ENCODE measurements around the gene POU2F2.

The POU2F2 gene

DNA sequence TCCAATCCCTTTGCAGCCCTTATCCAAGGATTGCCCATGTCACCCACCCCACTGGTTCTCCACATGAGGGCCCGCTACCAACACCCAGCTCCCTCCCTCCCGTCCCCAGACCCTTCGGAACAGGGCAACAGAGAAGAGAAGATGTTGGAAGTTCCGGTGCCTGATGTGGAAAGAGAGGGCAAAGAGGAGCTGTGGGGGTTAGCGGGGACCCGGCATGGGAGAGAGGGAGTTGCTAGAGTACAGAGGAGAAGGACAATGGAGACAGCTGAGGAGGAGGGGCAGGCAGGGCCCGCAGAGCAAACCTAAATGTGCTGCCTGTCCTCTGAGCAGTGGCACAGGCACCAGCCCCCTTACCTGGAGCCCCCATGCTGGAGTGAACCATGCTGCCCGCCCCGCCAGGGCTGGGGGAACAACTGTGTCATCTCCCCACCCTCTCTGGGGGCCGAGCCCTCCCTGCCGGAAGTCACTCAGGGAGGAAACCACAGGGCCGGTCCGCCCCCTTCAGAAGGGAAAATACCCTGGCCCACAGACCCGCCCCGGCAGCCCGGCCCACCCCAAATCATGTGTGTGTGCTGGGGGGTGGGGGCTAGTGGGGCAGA lies at the start of gene POU2F2:
POU2F2 (minus strand) TSS at position 417 of the 599 bp plus-strand sequence; CDS start at position 382, 35 bp downstream.
- peak; percentile 71 to 86 for DNase-seq (ENCODE audit: low read depth in 1 of 2, low spot score in 1 of 2)

DNA sequence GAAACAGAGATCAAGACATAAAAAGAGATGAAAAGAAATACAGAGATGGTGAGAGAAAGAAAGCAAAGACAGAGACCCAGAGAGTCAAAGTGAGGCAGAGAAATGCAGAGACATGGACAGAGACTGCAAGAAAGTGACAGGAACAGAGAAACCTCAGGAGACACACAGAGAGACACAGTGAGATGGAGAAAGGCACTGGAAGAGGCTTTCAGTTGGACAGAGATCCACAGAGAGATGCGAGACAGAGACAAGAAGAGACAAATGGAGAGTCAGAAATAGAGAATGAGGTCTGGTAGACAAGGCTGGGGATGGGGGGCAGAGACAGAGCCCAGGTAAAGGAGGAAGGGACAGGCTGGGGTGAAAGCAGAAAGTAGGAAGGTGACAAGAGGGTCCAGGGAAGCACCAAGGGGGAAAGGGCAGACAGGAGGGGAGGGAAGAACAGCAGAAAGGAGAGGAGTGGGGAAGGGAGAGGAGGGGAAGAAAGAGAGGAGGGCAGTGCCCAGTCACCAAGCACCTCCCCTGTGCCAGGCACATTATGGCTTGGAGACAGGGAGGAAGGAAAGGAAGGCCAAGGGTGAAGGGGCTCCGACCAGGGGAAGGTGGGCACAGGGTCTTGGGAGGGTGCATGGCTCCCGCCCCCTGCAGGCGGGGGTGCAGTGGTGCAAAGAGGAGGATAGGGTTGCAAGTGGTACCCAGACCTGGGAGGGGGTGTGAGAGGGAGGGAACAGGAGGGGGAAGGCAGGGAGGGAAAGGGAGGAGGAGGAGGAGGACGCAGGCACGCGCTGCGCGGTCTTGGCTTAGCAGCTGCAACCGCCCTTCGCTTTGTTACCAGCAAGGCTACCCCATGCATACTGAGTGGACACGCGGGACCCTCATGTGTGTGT lies 46.8 kb upstream of the POU2F2 start:
- no peak for DNase-seq (ENCODE audit: low read depth in 1 of 2, low spot score in 1 of 2)

DNA sequence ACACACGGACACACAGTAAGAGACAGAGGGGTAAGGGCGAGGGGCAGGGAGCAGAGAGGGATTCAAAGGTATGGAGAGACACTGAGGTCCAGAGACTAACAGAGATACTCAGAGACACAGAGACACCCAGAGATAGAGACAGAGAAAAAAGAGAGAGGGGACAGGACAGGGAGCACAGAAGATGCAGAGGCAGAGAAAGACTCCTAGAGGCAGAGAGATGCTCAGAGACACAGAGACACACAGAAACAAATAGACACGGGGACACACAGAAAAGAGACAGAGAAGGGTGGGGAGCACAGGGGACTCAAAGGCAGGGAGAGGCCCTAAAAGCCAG lies 45.4 kb upstream of the POU2F2 start:
- no peak for DNase-seq (ENCODE audit: low read depth in 1 of 2, low spot score in 1 of 2)

DNA sequence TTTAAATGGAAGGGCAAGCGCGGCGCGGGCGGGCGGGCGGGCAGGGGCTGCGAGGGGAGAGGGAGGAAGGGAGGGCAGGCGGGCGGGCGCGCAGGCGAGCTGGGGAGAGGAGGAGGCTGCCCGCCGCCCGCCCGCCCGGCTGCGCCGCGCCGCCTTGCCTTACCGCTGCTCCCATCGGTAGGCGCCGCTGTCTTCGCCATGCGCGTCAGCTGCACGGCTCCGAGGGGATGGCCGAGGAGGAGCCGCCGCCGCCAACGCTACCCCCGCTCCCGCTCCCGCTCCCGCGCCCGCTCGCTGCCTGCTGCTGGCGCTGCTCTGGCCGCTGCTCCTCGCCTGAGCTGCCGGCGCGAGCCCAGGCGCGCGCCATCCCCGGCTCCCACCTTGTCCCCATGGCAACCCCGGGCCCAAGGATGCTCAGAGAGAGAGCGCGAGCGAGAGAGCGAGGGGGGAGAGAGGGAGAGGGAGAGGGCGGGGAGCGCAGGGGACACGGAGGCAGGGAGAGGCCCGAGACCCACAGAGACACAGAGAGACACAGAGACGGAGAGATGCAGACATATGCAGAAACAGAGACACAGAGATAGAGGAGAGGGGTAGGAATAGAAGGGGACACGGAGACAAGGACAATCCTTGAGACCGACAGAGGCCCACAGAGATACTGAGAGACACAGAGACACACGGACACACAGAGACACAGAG lies 44.9 kb upstream of the POU2F2 start:
- peak; percentile 48 to 55 for DNase-seq (ENCODE audit: low read depth in 1 of 2, low spot score in 1 of 2)

DNA sequence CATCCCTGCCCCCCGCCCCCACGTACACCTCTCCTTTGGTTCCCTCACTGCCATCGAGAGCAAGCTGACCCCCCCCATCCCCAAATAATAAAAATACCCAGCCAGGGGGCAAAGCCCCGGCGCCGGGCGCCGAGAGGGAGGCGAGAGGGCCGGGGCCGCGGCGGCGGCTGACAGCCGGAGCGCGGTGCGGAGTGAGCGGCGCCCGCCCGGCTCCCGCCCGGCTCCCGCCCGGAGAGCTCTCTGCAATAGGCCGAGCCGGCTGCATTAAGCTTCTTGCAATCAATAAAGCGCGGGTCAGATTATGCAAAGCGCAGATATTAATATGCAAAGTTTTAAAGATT lies 44.4 kb upstream of the POU2F2 start:
- DNase-seq (ENCODE audit: low read depth in 1 of 2, low spot score in 1 of 2) = no peak

DNA sequence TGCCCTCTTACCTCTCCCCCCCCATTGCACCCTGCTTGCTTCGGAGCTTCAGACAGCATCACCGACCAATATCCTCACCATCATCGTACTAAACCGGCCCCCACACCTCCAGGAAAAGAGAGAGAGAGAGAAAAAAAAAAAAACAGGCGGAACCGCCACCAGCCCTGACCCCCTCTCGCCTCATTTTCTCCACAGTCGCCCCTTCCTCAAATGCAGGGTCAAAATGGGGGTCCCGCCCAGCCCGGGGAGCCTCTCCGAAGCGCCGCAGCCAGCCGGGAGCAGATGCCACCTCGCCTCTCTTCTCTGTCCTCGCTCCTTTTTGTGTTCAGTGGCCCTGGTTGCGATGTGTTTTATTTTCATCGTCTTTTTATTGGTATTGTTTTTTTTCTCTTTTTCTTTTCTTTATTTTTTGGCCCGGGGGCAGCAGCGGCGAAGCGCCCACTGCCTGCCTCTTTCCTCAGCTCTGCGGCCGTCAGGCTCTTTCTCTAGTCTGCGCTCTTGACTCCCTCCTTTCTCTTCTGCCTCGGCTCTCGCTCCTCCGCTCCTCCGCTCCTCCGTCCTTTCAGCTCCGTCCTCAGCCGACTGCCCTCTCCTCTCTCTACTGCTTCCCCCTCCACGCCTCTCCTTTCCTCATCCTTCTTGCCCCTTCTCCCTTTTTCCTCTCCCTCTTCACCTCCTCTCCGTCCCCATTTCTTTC lies 43.9 kb upstream of the POU2F2 start:
- DNase-seq (ENCODE audit: low read depth in 1 of 2, low spot score in 1 of 2) = no peak

DNA sequence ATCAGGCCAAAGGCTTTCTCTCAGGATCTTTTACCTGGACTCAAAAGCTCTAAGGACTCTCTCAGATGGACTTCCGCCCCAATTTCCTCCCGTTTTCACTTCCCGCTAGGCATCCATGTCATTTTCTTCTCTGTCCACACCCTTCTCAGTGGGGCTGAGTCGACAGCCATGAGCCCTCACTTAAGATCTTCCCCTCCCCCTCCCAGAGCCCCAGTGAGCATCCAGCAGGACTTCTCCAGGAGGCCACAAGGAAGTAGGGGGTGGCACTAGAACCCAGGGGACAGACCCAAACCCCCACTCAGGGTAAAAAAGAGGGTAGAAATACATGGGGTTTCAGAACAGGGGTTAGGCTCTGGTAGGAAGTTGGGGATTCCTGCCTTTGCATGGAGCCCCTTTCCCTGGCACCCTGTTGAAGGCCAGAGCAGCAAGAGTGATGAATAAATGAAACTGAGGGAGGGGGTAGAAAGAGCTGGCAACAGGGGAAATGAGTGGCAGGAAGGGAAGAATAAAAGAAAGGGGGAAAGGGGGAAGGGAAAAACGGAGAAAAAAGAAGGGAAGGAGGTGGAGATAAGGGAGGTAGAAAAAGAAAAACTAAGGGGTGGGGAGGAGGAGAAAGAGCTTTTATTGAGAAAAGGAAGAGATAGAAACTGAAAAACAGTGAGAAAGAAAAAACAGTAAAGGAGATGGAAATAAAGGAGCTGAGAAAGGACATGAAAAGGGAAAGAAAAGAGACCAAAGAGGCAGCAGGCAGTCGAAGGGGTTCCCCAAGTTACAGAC lies 42.9 kb upstream of the POU2F2 start:
- no peak for DNase-seq (ENCODE audit: low read depth in 1 of 2, low spot score in 1 of 2)

DNA sequence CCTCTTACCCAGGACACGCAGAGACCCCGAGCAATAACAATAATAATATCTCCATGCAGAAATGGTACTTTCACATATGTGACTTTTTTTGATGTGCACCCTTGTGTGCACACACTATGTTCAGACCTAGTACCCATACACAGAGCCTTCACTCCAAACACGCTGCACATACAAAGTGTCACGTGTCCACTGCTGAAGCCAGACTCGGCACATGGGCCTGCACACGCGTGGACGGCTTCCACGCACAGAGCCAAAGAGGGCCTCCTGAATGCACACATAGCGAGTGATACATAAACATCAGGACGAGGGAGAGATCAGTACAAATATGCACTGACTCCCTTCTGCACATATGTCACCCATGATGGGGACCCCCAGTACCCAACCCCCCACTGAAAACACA lies 41.9 kb upstream of the POU2F2 start:
- DNase-seq (ENCODE audit: low read depth in 1 of 2, low spot score in 1 of 2) = no peak

DNA sequence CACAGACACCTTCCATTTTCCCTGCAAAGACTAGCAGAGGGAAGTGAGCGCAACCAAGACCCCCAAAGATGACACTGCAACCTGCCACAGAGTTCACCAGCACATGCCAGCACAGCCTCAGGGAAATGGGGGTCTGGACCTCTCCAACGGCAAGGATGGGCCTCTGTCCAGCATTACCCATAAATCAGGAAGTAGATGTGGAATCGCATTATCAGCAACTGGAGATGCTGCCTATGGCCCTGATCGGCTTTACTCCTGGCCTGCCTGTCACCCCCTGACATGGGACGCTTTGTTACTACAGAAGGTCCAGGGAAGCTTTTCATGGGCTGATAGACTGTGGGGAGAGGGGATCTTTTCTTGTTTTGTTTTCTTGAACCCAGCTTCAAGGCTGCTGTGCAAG lies 41.4 kb upstream of the POU2F2 start:
- no peak for DNase-seq (ENCODE audit: low read depth in 1 of 2, low spot score in 1 of 2)

DNA sequence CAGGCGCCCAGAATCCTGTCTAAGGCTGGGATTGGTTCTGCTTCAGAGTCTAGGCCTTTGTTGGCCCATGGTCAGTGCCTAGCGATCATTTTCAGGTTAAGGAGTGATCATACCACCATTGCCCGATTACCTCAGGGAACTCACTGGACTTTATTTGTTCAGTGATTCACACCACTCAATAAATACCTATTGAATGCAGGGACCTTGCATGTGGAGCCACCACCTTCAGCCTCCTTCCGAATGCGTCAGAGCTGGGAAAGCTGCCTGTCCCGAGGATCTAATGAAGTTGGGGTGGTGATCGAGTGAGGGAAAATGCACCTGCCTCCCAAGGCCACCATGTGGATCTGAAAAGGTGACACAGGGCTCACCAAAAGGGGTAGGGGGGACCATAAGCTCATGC lies 40.0 kb upstream of the POU2F2 start:
- DNase-seq (ENCODE audit: low read depth in 1 of 2, low spot score in 1 of 2) = no peak

DNA sequence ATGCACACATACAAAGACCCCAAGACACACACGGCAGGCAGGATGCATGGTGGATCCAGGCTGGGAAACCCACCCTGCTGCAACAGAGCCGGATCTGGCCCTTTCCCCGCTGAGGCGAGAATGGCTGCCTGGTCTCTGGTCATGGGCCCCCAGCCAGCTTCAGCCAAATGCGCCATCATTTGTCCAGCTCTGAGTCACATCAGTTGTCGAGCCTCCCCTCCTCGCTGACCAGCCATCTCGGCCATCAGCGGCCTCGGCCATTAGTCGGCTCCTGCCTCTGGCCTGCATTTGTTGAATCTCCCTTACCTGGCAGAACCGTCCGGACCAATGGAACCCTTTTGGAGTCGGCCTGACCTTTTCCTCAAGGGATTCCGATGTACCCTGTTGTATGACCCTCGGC lies 38.5 kb upstream of the POU2F2 start:
- no peak for DNase-seq (ENCODE audit: low read depth in 1 of 2, low spot score in 1 of 2)

DNA sequence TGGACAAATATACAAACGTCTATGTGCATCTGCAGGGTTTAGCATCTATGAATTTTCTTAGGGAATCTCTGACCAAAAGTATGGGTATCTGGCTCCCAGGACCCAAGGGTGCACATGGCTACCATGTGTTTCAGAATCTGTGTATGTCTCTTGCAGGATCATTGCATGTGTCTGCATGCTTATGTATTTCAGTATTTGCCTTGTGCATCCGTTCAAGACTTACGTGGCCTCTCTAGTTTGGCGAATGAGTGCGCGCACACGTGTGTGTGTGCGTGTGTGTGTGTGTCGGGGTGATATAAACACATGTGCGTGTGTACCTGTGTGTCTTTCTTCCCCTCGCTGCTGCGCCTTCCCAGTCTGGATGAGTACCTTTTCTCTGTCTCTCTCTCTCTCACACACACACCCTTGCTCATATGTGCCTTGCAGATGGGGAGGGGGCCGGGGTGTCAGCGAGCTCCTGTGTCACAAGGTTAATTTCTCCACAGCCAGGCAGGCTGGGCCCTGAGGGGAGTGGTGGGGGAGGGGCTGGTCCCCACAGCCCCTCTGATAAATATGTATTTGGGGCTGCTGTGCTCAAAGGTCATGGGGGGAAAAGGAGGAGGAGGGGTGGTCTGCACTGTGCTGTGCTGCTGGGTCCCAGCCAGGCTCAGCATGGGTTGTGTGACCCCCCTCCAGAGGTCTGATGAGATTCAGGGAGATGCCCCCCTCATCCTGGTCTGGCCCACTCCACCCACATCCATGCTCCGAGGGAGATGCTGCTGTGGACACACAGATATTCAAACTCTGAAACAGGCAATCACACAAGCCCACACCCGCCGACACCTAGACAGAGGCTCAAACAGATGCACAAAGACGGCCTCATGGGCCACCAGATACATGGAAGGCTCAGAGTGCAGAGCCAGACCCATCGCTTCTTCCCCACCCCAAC lies 37.5 kb upstream of the POU2F2 start:
- no peak for DNase-seq (ENCODE audit: low read depth in 1 of 2, low spot score in 1 of 2)

DNA sequence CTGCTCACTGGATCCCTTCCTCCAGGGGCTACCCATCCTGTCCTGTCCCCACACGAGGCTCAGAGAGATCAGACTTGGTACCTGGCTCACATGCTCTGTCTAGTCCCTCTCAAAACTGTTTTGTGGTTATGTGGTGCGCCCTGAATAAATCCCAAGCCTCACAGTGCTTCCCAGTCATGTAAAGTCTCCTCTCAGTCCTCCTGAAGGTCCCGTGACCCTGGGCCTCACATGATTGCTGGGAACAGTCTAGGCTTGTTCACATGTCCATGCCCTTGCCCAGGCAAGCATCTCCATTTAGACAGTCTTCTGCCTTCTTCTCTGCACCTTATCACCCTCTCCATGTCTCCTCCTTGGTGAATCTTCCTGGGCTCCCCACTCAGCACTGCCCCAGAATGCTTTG lies 36.0 kb upstream of the POU2F2 start:
- DNase-seq (ENCODE audit: low read depth in 1 of 2, low spot score in 1 of 2) = no peak

DNA sequence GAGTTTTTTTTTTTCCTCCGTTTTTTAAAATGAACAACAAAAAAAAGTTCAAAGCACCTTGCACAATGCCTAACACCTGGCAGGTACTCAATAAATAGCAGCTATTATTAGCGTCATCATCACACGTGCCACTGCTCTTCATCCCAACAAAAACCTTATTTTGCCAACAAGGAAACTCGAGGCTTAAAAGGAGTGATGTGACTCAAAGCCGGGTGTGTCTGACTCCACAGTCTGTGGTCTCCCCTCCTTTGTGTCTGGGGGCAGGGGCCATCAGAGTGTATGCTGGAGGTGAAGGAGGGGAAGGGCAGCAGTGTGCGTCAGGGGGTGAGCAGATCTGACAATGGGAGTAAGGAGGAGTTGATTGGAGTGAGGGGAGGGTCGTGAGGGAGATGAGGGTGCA lies 34.1 kb upstream of the POU2F2 start:
- no peak for DNase-seq (ENCODE audit: low read depth in 1 of 2, low spot score in 1 of 2)

DNA sequence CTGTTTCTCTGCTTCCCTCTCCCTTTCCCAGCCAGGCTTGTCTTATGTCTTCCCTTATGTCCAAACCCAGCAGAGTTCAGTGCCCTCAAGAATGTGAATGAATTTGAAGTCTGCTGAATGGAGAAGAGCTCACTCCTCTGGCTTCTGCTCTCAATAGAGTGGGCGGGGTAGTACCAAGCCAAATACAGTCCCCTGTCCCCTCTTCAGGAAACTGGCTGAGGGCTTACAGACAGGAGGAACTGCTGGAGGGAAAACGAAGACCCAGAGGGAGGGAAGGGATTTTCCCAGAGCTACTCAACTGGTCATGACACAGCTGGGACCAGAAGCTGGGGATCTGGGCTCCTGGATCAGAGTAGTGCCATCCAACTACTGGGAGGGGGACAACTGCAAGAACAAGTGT lies 32.9 kb upstream of the POU2F2 start:
- DNase-seq (ENCODE audit: low read depth in 1 of 2, low spot score in 1 of 2) = no peak

DNA sequence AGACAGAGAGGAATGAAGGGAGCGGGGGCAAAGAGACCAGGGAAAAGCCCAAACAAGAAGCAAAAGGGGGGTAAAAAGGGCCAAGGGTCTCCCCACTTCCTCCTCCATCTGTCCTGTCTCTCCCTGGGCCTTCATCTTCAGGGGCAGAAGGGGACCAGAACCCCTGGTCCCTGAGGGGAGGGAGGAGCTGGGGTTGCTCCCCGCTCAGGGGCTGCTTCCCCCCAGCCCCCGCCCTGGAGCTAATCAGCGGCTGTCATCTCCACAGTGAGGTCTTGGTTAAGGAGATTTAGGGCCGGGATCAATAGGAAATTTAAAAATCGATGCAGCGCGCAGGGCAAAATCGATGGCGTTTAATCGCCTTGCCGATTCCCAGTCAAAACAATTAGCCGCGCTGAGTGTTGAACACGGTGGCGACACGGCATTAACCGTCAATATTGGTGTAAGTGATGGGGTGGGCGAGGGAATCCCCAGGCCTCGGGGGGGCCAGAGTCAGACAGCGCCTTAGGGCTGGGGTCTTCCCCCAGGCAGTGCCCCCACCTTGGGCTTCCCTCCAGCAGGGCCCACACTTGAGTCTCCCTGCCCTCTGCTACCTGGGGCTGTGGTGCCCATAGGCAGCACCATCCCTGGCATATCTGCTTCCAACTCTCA lies 29.5 kb upstream of the POU2F2 start:
- no peak for DNase-seq (ENCODE audit: low read depth in 1 of 2, low spot score in 1 of 2)

DNA sequence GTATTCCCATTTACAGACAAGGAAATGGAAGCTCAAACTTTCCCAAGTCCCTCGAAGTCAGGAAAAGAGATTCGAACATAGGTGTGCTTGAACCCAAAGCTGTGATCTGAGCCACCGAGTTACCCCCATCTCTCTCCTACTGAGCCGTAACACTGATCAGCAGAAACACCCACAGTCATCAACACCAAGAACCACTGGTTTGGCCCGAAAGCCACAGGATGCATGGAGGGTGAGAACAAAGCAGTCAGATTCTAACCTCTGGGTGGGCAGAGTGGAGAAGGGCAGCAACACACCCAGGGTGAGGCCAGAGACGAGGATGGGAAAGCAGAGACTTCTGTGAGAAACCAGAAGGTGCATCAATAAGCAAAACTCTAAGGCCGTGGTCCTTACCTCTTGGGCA lies 27.7 kb upstream of the POU2F2 start:
- DNase-seq (ENCODE audit: low read depth in 1 of 2, low spot score in 1 of 2) = no peak

DNA sequence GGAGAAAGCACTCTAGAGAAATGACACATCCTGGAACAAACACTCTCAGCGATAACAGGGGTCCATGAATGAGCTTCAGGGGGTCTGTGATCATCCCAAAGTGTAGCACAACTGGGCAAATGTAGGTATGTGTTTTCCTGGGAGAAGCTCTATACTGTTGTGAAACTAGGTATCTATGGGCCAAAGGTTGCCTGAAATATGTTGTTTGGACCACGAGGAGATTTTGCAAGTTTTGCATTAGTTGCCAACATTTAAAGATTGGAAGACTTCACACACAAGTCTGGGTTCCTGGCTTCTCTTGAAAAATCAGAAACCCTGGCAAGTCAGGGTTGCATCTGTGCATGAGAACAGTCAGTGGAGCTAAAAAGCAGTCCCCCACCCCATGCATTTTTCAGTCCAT lies 26.7 kb upstream of the POU2F2 start:
- no peak for DNase-seq (ENCODE audit: low read depth in 1 of 2, low spot score in 1 of 2)

DNA sequence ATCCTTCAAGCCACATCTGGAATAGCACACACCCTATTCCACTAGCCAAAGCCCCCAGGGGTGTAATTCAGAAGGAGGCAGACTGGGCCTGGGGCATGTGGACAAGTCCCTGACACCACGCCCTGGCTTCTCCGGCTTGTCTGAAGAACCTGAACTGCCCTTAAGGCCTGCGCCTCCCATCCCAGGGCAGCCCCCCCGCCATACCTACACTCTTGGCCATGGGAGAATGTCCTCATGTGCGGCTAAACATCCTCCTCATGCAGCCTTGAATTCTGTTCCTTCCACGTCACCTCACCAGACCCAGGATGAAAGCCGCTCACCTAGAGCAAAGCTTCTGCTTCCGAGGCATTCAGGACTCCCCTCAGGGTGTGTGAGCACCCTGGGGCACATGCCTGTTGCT lies 24.3 kb upstream of the POU2F2 start:
- no peak for DNase-seq (ENCODE audit: low read depth in 1 of 2, low spot score in 1 of 2)

DNA sequence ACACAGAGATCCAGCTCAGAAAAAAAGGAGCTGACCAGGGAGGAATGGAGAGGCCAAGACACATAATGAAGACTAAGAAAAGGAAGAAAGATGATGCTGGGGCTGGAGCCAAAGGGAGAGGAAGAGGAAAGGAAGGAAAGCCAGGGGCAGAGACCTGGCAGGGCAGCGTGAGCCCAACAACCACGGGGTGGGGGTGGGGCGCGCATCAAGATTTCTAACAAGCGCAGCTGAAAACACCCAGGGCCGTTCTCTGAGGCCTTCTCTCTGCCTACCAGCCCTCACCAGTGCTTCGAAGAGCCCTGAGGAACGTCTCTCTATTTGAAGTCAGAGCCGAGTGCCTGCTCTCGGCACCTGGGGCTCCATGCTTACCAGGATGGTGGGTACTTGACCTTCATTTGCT lies 23.6 kb upstream of the POU2F2 start:
- DNase-seq (ENCODE audit: low read depth in 1 of 2, low spot score in 1 of 2) = no peak
